GM12878 (cell line): ENCODE measurements around the gene FAM53B. TPM values are rescaled to one million over a fixed set of nuclear protein-coding genes. Genes with fewer than 3 reads are reported as not detected.

ENCODE experiments used
- ATAC-seq: fragments of 200-7000 bp; cut with Tn5 transposase; 3 replicates; pipeline ENCODE4 v1.9.1; 2020; ENCODE audit warnings: mild to moderate bottlenecking, moderate library complexity
- BruUV-seq: library from RNA; stranded (reverse); fragments of 400-500 nt; replicated peaks from 2 replicates; lab custom pipeline; 2021; lab: Mats Ljungman, UMichigan
- CTCF ChIA-PET: fragments of 300-600 bp; sonication (Branson Sonifier 250); formaldehyde crosslinking; extraction: SDS; loops from one replicate; lab custom pipeline; 2021; ENCODE audit warnings: inconsistent platforms; lab: Yijun Ruan, JAX
- POLR2A ChIA-PET: fragments of 350-600 bp; formaldehyde crosslinking; extraction: SDS; loops from one replicate; lab custom pipeline; 2021; ENCODE audit warnings: inconsistent platforms; lab: Charles Lee
- RAD21 ChIA-PET: fragments of 300-600 bp; sonication (Branson Sonifier 250); formaldehyde crosslinking; loops from one replicate; lab custom pipeline; 2023; ENCODE audit warnings: antibody characterized with exemption; ENCODE audit not compliant: unreplicated experiment; lab: Charles Lee
- SMC1A ChIA-PET: fragments of 300-600 bp; sonication (Branson Sonifier 250); formaldehyde crosslinking; loops from one replicate; lab custom pipeline; 2023; ENCODE audit not compliant: unreplicated experiment, uncharacterized antibody; lab: Charles Lee
- DNase-seq: peaks from one replicate; pipeline ENCODE4 v3.0.0-alpha.2; 2011; ENCODE audit warnings: low read depth, low spot score
- FAIRE-seq: peaks from 3 replicates; lab custom pipeline; 2011; peaks lifted over from hg19 to GRCh38; lab: Jason Lieb, UNC
- H2AFZ ChIP-seq: 2 replicates; pipeline ENCODE4 v1.6.0; 2011; ENCODE audit warnings: low read depth, low read length, control low read depth; ENCODE audit not compliant: control insufficient read depth
- H3K27ac ChIP-seq: 2 replicates; pipeline ENCODE4 v1.5.1; 2011; ENCODE audit warnings: control low read depth; ENCODE audit not compliant: control insufficient read depth, insufficient read depth
- H3K27me3 ChIP-seq, 2 experiments: replicated peaks in 1 of 2; 2 replicates each; pipeline versions ENCODE4 v1.6.0 to v1.6.1; 2011; ENCODE audit warnings: low read length in 1 of 2; ENCODE audit not compliant: control insufficient read depth in 2 of 2, insufficient read depth in 2 of 2
- H3K36me3 ChIP-seq, 2 experiments: 2 replicates each; pipeline ENCODE4 v1.5.1; 2011; ENCODE audit warnings: low read length in 1 of 2; ENCODE audit not compliant: control insufficient read depth in 2 of 2, insufficient read depth in 2 of 2
- H3K4me1 ChIP-seq: 2 replicates; pipeline ENCODE4 v1.6.1; 2011; ENCODE audit warnings: mild to moderate bottlenecking, low read length, moderate library complexity, mixed read lengths; ENCODE audit not compliant: control insufficient read depth, insufficient read depth
- H3K4me2 ChIP-seq: 2 replicates; pipeline ENCODE4 v1.6.0; 2011; ENCODE audit warnings: control low read depth; ENCODE audit not compliant: control insufficient read depth, insufficient read depth
- H3K4me3 ChIP-seq: fragments of 200-600 bp; sonication (generic); 2 replicates; pipeline ENCODE4 v1.5.1; 2016
- H3K79me2 ChIP-seq: 2 replicates; pipeline ENCODE4 v1.6.0; 2011; ENCODE audit warnings: low read length; ENCODE audit not compliant: control insufficient read depth, insufficient read depth
- H3K9ac ChIP-seq: 2 replicates; pipeline ENCODE4 v1.8.0; 2011; ENCODE audit warnings: low read length, control low read depth, mixed read lengths; ENCODE audit not compliant: control insufficient read depth, insufficient read depth
- H3K9me3 ChIP-seq: replicated peaks from 3 replicates; pipeline ENCODE4 v1.5.1; 2011; ENCODE audit warnings: mild to moderate bottlenecking, low read length; ENCODE audit not compliant: control insufficient read depth, insufficient read depth
- H4K20me1 ChIP-seq: 2 replicates; pipeline ENCODE4 v1.6.0; 2011; ENCODE audit not compliant: control insufficient read depth, insufficient read depth
- BHLHE40 ChIP-seq, 2 experiments: fragments of 450-650 bp in 1 of 2; IDR thresholded peaks; 2 replicates each; pipeline ENCODE4 v1.6.1; 2011 to 2017; ENCODE audit warnings: low read depth in 2 of 2, borderline replicate concordance in 1 of 2, improper control_type of control experiment in 1 of 2, low read length in 1 of 2, mild to moderate bottlenecking in 1 of 2
- CREM ChIP-seq: IDR thresholded peaks from 2 replicates; pipeline ENCODE4 v1.6.1; 2014; ENCODE audit warnings: antibody characterized with exemption, low read depth
- EGR1 ChIP-seq, 2 experiments: IDR thresholded peaks; 1 replicate in 1 of 2; 2 replicates in 1 of 2; pipeline ENCODE4 v1.6.1; 2011 to 2012; ENCODE audit warnings: low read depth in 2 of 2, low read length in 2 of 2, borderline replicate concordance in 1 of 2, mild to moderate bottlenecking in 1 of 2, moderate library complexity in 1 of 2
- EP300 ChIP-seq, 2 experiments: fragments of 150-350 bp in 1 of 2; IDR thresholded peaks; 2 replicates each; pipeline ENCODE4 v1.6.1; 2011 to 2012; ENCODE audit warnings: low read depth in 2 of 2, low read length in 2 of 2, borderline replicate concordance in 1 of 2, improper control_type of control experiment in 1 of 2, inconsistent platforms in 1 of 2; ENCODE audit not compliant: control insufficient read depth in 1 of 2
- ETV6 ChIP-seq, 2 experiments: fragments of 450-650 bp in 1 of 2; IDR thresholded peaks in 1 of 2; conservative IDR thresholded peaks in 1 of 2; 2 replicates each; pipeline ENCODE4 v1.6.1; 2014; ENCODE audit warnings: antibody characterized with exemption in 1 of 2, borderline replicate concordance in 1 of 2, low read depth in 1 of 2, mild to moderate bottlenecking in 1 of 2, moderate library complexity in 1 of 2
- FOXK2 ChIP-seq: fragments of 450-650 bp; IDR thresholded peaks from 2 replicates; pipeline ENCODE4 v1.6.1; 2017; ENCODE audit warnings: mild to moderate bottlenecking, moderate library complexity
- IKZF1 ChIP-seq: fragments of 450-650 bp; conservative IDR thresholded peaks from 2 replicates; pipeline ENCODE4 v1.6.1; 2017; ENCODE audit warnings: antibody characterized with exemption, mild to moderate bottlenecking
- IKZF2 ChIP-seq, 2 experiments: fragments of 450-650 bp; IDR thresholded peaks; 2 replicates each; pipeline ENCODE4 v1.6.1; 2017; ENCODE audit warnings: mild to moderate bottlenecking in 2 of 2, moderate library complexity in 2 of 2
- IRF4 ChIP-seq: IDR thresholded peaks from 2 replicates; pipeline ENCODE4 v1.6.1; 2011; ENCODE audit warnings: low read depth, low read length
- MEF2A ChIP-seq: IDR thresholded peaks from 2 replicates; pipeline ENCODE4 v1.6.1; 2011; ENCODE audit warnings: low read depth, mild to moderate bottlenecking, low read length, moderate library complexity; ENCODE audit not compliant: insufficient read depth
- MEF2B ChIP-seq: fragments of 450-650 bp; IDR thresholded peaks from 2 replicates; pipeline ENCODE4 v1.6.1; 2018; ENCODE audit warnings: mild to moderate bottlenecking, moderate library complexity; ENCODE audit not compliant: partially characterized antibody, poor library complexity, severe bottlenecking
- MTA2 ChIP-seq: fragments of 450-650 bp; IDR thresholded peaks from 2 replicates; pipeline ENCODE4 v1.6.1; 2016; ENCODE audit warnings: low read depth, mild to moderate bottlenecking, moderate library complexity
- MXI1 ChIP-seq: fragments of 150-350 bp; IDR thresholded peaks from 2 replicates; pipeline ENCODE4 v1.6.1; 2011; ENCODE audit warnings: low read depth, mild to moderate bottlenecking, inconsistent platforms, low read length, improper control_type of control experiment
- MYB ChIP-seq: fragments of 150-350 bp; IDR thresholded peaks from 2 replicates; pipeline ENCODE4 v1.6.1; 2014; ENCODE audit warnings: mild to moderate bottlenecking, low read depth, low read length, borderline replicate concordance
- PML ChIP-seq: IDR thresholded peaks from 2 replicates; pipeline ENCODE4 v1.6.1; 2012; ENCODE audit warnings: low read length, inconsistent platforms
- POLR2A ChIP-seq: IDR thresholded peaks from 2 replicates; pipeline ENCODE4 v1.6.1; 2011; ENCODE audit warnings: low read depth, mild to moderate bottlenecking, low read length
- RELB ChIP-seq: fragments of 450-650 bp; IDR thresholded peaks from 2 replicates; pipeline ENCODE4 v1.6.1; 2017; ENCODE audit warnings: low read depth, mild to moderate bottlenecking, moderate library complexity
- SIN3A ChIP-seq: IDR thresholded peaks from 2 replicates; pipeline ENCODE4 v1.6.1; 2012; ENCODE audit warnings: low read depth, low read length, improper control_type of control experiment
- STAT1 ChIP-seq: fragments of 450-650 bp; conservative IDR thresholded peaks from 2 replicates; pipeline ENCODE4 v1.6.1; 2014; ENCODE audit warnings: antibody characterized with exemption, mild to moderate bottlenecking
- TCF12 ChIP-seq: IDR thresholded peaks from 2 replicates; pipeline ENCODE4 v1.6.1; 2011; ENCODE audit warnings: low read depth, mild to moderate bottlenecking, low read length
- TCF3 ChIP-seq: IDR thresholded peaks from 2 replicates; pipeline ENCODE4 v1.6.1; 2012; ENCODE audit warnings: low read depth, mild to moderate bottlenecking, low read length, borderline replicate concordance; ENCODE audit not compliant: insufficient read depth
- WGBS: methylation state at CpG from one replicate; pipeline ENCODE4 v1.1.6; 2016; ENCODE audit warnings: low lambda C conversion rate; ENCODE audit not compliant: insufficient replicate concordance, insufficient coverage; ENCODE audit errors: missing lambda C conversion rate; 5-methylcytosine and 5-hydroxymethylcytosine counted together
- in situ Hi-C: fragments of 300-500 bp; cut with MboI; formaldehyde crosslinking; loops from 9 replicates; pipeline ENCODE4 v1.14.3; 2018; ENCODE audit warnings: mixed read lengths
- intact Hi-C: fragments of 100-400 bp; cut with micrococcal nuclease; formaldehyde crosslinking; loops from one replicate; pipeline ENCODE4 v1.14.2; 2022; ENCODE audit not compliant: unreplicated experiment
- polyA plus RNA-seq, 11 experiments: library from polyadenylated mRNA; depleted of rRNA in 4 of 11; unstranded in 6 of 11; stranded (reverse) in 5 of 11; fragments of >200 nt; fragmentation: Nextera tagmentation in 4 of 11; fragmentation: Illumina TruSeq in 1 of 11; extraction: Ambion mirVana in 4 of 11; extraction: Trizol in 1 of 11; gene quantifications; 1 replicate in 1 of 11; 2 replicates in 10 of 11; pipeline versions ENCODE4 v1.2.1 to v1.2.3, GENCODE V29; 2011 to 2016; ENCODE audit warnings: inconsistent platforms in 2 of 11, missing spikeins in 2 of 11, low read depth in 1 of 11
- total RNA-seq, 4 experiments: library from RNA; depleted of rRNA in 3 of 4; stranded (reverse); fragments of >200 nt in 3 of 4; fragmentation: Illumina TruSeq in 1 of 4; extraction: Trizol in 1 of 4; gene quantifications; 2 replicates each; pipeline versions ENCODE4 v1.2.1 to v1.2.3, GENCODE V29; 2013 to 2021

The FAM53B gene
- total and polyA plus RNA-seq, 10 of the 15 experiments (the other 5 are each of a cell fraction or from before 2014, with no cell fraction given), result 0.05 to 26.3 (median 8.1) TPM

- WGBS, result 4% methylated on average over 19 of the region's 19 CpGs
- Histone ChIP-seq H3K79me2 (peaks cover 17% of the 10 kb centered on the region), H3K36me3 (peaks cover 0 to 22% of the 10 kb centered on the region in 2 experiments; a peak in 3 of 4 replicates), H4K20me1 (no peaks in the 10 kb centered on the region), H3K4me3 (peak overlapping the region; percentile 54), H3K27me3 (no peaks in the 10 kb centered on the region), H2AFZ (peak overlapping the region; percentile 55), H3K4me2 (peak overlapping the region; percentile 90), H3K4me1 (peaks cover 73% of the 10 kb centered on the region), H3K9ac (peak overlapping the region; percentile 74), H3K9me3 (no peaks in the 10 kb centered on the region), H3K27ac (peak overlapping the region; percentile 94)
- BruUV-seq, result no TSS peak
- ChIA-PET POLR2A (interaction anchor here (0.6 to 3.8 kb wide), 15 partner anchors 9 to 134 kb away, joined by 3 to 54 read pairs (median 5); no protein-coding TSS in a partner anchor), RAD21 (interaction anchor here (0.6 to 14.0 kb wide), 20 partner anchors 9 to 156 kb away, joined by 3 to 266 read pairs (median 4); no protein-coding TSS in a partner anchor), SMC1A (interaction anchor here (0.7 to 3.3 kb wide), 25 partner anchors 9 to 85 kb away, joined by 3 to 115 read pairs (median 5); no protein-coding TSS in a partner anchor), CTCF (interaction anchor here (0.9 to 6.1 kb wide), 17 partner anchors 8 to 84 kb away, joined by 3 to 74 read pairs (median 4); no protein-coding TSS in a partner anchor)
- peak; percentile 61 for DNase-seq
- peak; percentile 84 for ATAC-seq
- peak; percentile 75 for FAIRE-seq
- in situ Hi-C loops (no loop called here), intact Hi-C loops (loop anchor here (1.0 to 2.0 kb wide), 2 partner anchors 23 to 44 kb away; no protein-coding TSS in a partner anchor)
- peak; percentile 52; the same call in 1 of the 2 replicates for TF ChIP-seq FOXK2
- TF ChIP-seq EP300 (IDR thresholded peaks at IDR 0.05; ENCODE audit: borderline replicate concordance in 1 of 2, control insufficient read depth in 1 of 2, low read depth in 2 of 2, low read length in 2 of 2), result peak in 1 of 2 experiments; percentile 75; a peak in 1 of 4 replicates
- peak; percentile 93 for TF ChIP-seq MEF2B
- TF ChIP-seq TCF3, result no peak
- TF ChIP-seq IRF4, result peak; percentile 51; the same call in 1 of the 2 replicates
- no peak for TF ChIP-seq CREM
- no peak for TF ChIP-seq SIN3A
- no peak for TF ChIP-seq MYB
- peak; percentile 63; the same call in 1 of the 2 replicates for TF ChIP-seq MTA2
- peak; percentile 81 to 87; a peak in 3 of 4 replicates for TF ChIP-seq IKZF2 (IDR thresholded peaks at IDR 0.05)
- TF ChIP-seq EGR1 (IDR thresholded peaks at IDR 0.05; ENCODE audit: borderline replicate concordance in 1 of 2, low read depth in 2 of 2, low read length in 2 of 2), result 0 out of 3 replicates have a peak, but pooled peaks of 1 of the 2 experiments have one; percentile 4
- TF ChIP-seq POLR2A, result peak; percentile 80
- peak; percentile 86 for TF ChIP-seq IKZF1
- no peak for TF ChIP-seq PML
- TF ChIP-seq MXI1, result peak; percentile 66; the same call in 1 of the 2 replicates
- no peak for TF ChIP-seq TCF12
- TF ChIP-seq MEF2A, result peak; percentile 84
- peak in 1 of 2 experiments; percentile 20; a peak in 1 of 4 replicates for TF ChIP-seq ETV6 (conservative IDR thresholded peaks at IDR 0.05 in 1 of 2, IDR thresholded peaks at IDR 0.05 in 1 of 2; ENCODE audit: borderline replicate concordance in 1 of 2, low read depth in 1 of 2)
- TF ChIP-seq STAT1, result 0 out of 2 replicates have a peak, but pooled peaks have one; percentile 9
- peak; percentile 79 for TF ChIP-seq RELB
- peak in 1 of 2 experiments; percentile 38; a peak in 1 of 4 replicates for TF ChIP-seq BHLHE40 (IDR thresholded peaks at IDR 0.05; ENCODE audit: borderline replicate concordance in 1 of 2, low read depth in 2 of 2, low read length in 1 of 2)
These were observed 47.5 kb downstream of the FAM53B start for GRCh38 chr10:124696446-124697392.
